CD4-positive, alpha-beta T cell (primary cell): Measurements from ENCODE around the gene RPUSD3. TPM values are rescaled to one million over a fixed set of nuclear protein-coding genes. Genes with fewer than 3 reads are reported as not detected.
"Not testable (repeated sequence)": the region's sequence is repeated elsewhere in the genome, so short reads cannot be mapped to it uniquely, and the experiment has no call there.

ENCODE experiments used
- ATAC-seq: fragments of 200-7000 bp; cut with Tn5 transposase; one replicate; pipeline ENCODE4 v1.10.0; 2022; ENCODE audit warnings: mild to moderate bottlenecking; ENCODE audit not compliant: poor library complexity
- CTCF ChIA-PET: fragments of 350-600 bp; sonication (Branson Sonifier 250); formaldehyde crosslinking; loops from one replicate; lab custom pipeline; 2021; ENCODE audit warnings: antibody characterized with exemption, inconsistent platforms; lab: Charles Lee
- POLR2A ChIA-PET: fragments of 350-600 bp; sonication (Branson Sonifier 250); formaldehyde crosslinking; loops from one replicate; lab custom pipeline; 2021; ENCODE audit warnings: antibody characterized with exemption, inconsistent platforms; lab: Charles Lee
- DNase-seq, 14 experiments: peaks; one replicate each; pipeline ENCODE4 v3.0.0-alpha.2; 2013 to 2020; ENCODE audit warnings: mixed read lengths in 2 of 14
- H3K27ac ChIP-seq, 2 donors: one replicate each; pipeline versions ENCODE4 v1.5.1 to v1.7.0; 2013; ENCODE audit warnings: low read length in 2 of 2, low read depth in 1 of 2, mild to moderate bottlenecking in 1 of 2
- H3K27me3 ChIP-seq, 2 experiments: 1 replicate in 1 of 2; 2 replicates in 1 of 2; pipeline versions ENCODE4 v1.6.1 to v1.7.0; 2013; ENCODE audit warnings: low read length in 2 of 2, control low read depth in 1 of 2, mild to moderate bottlenecking in 1 of 2, moderate library complexity in 1 of 2; ENCODE audit not compliant: insufficient read depth in 2 of 2, control insufficient read depth in 1 of 2
- H3K36me3 ChIP-seq: one replicate; pipeline ENCODE4 v1.6.1; 2013; ENCODE audit warnings: low read length, control low read depth; ENCODE audit not compliant: insufficient read depth
- H3K4me1 ChIP-seq: one replicate; pipeline ENCODE4 v1.6.1; 2013; ENCODE audit warnings: low read length, control low read depth; ENCODE audit not compliant: insufficient read depth
- H3K4me3 ChIP-seq: one replicate; pipeline ENCODE4 v1.5.1; 2013; ENCODE audit warnings: mild to moderate bottlenecking, low read length, moderate library complexity
- H3K9me3 ChIP-seq, 2 experiments: 1 replicate in 1 of 2; 2 replicates in 1 of 2; pipeline versions ENCODE4 v1.6.1 to v1.7.0; 2013; ENCODE audit warnings: low read length in 2 of 2, mild to moderate bottlenecking in 2 of 2, control low read depth in 1 of 2, moderate library complexity in 1 of 2; ENCODE audit not compliant: control insufficient read depth in 1 of 2, insufficient read depth in 1 of 2
- H3K27ac Mint-ChIP-seq: one replicate; pipeline ENCODE4 v1.8.0; 2020; ENCODE audit warnings: mixed read lengths
- H3K27me3 Mint-ChIP-seq: one replicate; pipeline ENCODE4 v1.8.0; 2021; ENCODE audit warnings: mixed read lengths
- H3K36me3 Mint-ChIP-seq: one replicate; pipeline ENCODE4 v1.8.0; 2021; ENCODE audit warnings: low read depth, mixed read lengths
- H3K4me1 Mint-ChIP-seq: one replicate; pipeline ENCODE4 v1.8.0; 2021; ENCODE audit warnings: low read depth, mixed read lengths
- H3K4me3 Mint-ChIP-seq: one replicate; pipeline ENCODE4 v1.8.0; 2020; ENCODE audit warnings: mild to moderate bottlenecking, mixed read lengths
- H3K9me3 Mint-ChIP-seq: one replicate; pipeline ENCODE4 v1.8.0; 2020; ENCODE audit warnings: mixed read lengths
- intact Hi-C, 2 experiments: fragments of 100-400 bp; cut with DNase I in 1 of 2; cut with micrococcal nuclease in 1 of 2; formaldehyde crosslinking; loops; one replicate each; pipeline versions ENCODE4 v1.15.1 to v1.9.0; 2023 to 2025; cut with DNase I, micrococcal nuclease
- total RNA-seq, 174 experiments: library from RNA in 2 of 174; stranded (reverse) in 2 of 174; gene quantifications; one replicate each; pipeline ENCODE4 v1.2.3 and lab custom pipeline; 2021 to 2026
- TF ChIP-seq, protein P1 (sequence below): fragments of 200-600 bp; IDR thresholded peaks from one replicate; pipeline ENCODE4 v1.8.0; 2022; ENCODE audit warnings: antibody characterized with exemption, mild to moderate bottlenecking

The RPUSD3 gene
- total RNA-seq, 2 experiments from 2014 or later = 7.9 to 8.1 TPM

GRCh38 chr3:9866639-9867038 lies 22.8 kb upstream of the RPUSD3 start:
- POLR2A ChIA-PET = no interaction called here
- intact Hi-C loops = no loop called here
- Mint-ChIP-seq H3K9me3 (no peaks in the 10 kb centered on the region), H3K4me1 (no peaks in the 10 kb centered on the region), H3K27ac (no peak overlapping the region), H3K36me3 (no peaks in the 10 kb centered on the region), H3K27me3 (peaks cover 8% of the 10 kb centered on the region), H3K4me3 (no peak overlapping the region)
- H3K27me3 ChIP-seq = peaks cover 9 to 16% of the 10 kb centered on the region in 2 experiments
- H3K27ac ChIP-seq = no peak overlapping the region
- CTCF ChIA-PET = no interaction called here
- H3K9me3 ChIP-seq = peaks cover 0 to 8% of the 10 kb centered on the region in 2 experiments
- no peak overlapping the region for H3K4me3 ChIP-seq
- H3K4me1 ChIP-seq = peaks cover 9% of the 10 kb centered on the region
- ATAC-seq = no peak
- no peak for DNase-seq
- H3K36me3 ChIP-seq = no peaks in the 10 kb centered on the region
- TF ChIP-seq, protein P1, sequence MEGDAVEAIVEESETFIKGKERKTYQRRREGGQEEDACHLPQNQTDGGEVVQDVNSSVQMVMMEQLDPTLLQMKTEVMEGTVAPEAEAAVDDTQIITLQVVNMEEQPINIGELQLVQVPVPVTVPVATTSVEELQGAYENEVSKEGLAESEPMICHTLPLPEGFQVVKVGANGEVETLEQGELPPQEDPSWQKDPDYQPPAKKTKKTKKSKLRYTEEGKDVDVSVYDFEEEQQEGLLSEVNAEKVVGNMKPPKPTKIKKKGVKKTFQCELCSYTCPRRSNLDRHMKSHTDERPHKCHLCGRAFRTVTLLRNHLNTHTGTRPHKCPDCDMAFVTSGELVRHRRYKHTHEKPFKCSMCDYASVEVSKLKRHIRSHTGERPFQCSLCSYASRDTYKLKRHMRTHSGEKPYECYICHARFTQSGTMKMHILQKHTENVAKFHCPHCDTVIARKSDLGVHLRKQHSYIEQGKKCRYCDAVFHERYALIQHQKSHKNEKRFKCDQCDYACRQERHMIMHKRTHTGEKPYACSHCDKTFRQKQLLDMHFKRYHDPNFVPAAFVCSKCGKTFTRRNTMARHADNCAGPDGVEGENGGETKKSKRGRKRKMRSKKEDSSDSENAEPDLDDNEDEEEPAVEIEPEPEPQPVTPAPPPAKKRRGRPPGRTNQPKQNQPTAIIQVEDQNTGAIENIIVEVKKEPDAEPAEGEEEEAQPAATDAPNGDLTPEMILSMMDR = no peak

DNA sequence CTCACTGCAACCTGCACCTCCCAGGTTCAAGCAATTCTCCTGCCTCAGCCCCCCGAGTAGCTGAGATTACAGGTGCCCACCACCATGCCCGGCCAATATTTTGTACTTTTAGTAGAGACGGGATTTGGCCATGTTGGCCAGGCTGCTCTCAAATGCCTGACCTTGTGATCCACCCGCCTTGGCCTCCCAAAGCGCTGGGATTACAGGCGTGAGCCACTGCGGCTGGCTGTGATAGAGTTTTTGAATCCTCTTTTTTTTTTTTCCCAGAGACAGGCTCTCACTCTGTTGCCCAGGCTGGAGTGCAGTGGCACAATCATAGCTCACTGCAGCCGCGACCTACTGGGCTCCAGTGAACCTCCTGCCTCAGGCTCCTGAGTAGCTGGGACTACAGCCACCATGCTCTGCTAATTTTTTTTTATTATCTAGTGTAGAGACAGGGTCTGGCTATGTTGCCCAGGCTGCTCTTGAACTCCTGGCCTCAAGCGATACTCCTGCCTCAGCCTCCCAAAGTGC lies 21.4 kb upstream of the RPUSD3 start:
- not testable (repeated sequence) for DNase-seq, H3K36me3 Mint-ChIP-seq

DNA sequence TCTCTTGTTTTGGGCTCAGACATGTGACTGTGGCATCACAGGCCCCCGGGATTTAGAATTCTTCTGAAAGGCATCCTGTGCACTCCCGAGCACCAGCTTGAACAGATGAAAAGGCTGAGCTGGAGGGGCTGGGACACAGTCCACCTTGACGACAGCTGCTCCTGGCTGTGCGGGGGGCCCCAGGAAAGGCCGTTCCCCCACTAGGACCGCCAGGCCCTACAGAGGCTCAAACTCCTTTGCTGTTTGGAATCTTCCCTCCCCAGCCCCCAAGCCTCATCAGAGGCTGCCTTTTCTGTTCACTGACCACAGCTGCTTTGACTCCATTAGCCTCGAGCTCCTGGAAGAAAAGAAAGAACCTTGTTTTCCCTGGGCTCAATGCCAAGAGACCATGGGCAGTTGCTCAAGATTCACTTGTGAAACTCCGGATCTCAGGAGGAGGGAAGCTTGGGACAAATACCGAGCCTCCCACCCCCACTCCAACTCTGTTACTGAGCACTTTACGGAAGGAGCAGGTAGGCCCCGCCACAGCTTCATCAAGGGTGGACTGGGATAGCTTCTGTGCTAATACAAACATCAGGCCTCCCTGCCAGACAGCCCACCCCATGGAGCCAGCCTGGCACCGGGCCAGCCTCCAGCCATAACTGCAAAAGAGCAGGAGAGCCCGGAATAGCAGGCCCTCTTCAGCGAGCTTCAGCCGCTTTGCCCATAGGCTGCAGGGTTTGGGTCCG lies 20.6 kb upstream of the RPUSD3 start:
- H3K4me3 Mint-ChIP-seq = no peak overlapping the region
- Histone ChIP-seq H3K4me3 (no peak overlapping the region), H3K36me3 (no peaks in the 10 kb centered on the region), H3K9me3 (peaks cover 0 to 8% of the 10 kb centered on the region in 2 experiments), H3K27me3 (peaks cover 11 to 17% of the 10 kb centered on the region in 2 experiments), H3K27ac (no peak overlapping the region), H3K4me1 (peaks cover 9% of the 10 kb centered on the region)
- H3K4me1 Mint-ChIP-seq = no peaks in the 10 kb centered on the region
- no peaks in the 10 kb centered on the region for H3K9me3 Mint-ChIP-seq
- ATAC-seq = no peak
- no peak for DNase-seq
- H3K36me3 Mint-ChIP-seq = no peaks in the 10 kb centered on the region
- CTCF ChIA-PET = no interaction called here
- POLR2A ChIA-PET = interaction anchor here (1.1 kb wide), 1 partner anchor 27 kb away, joined by 5 read pairs; the partner anchor contains the start of gene JAGN1
- no peak overlapping the region for H3K27ac Mint-ChIP-seq
- intact Hi-C loops = no loop called here
- H3K27me3 Mint-ChIP-seq = peaks cover 9% of the 10 kb centered on the region
- TF ChIP-seq, protein P1 = no peak

More for the DNA sequence above, 21.4 kb upstream of the RPUSD3 start:
- H3K4me1 ChIP-seq, ATAC-seq, H3K9me3 ChIP-seq, H3K4me3 ChIP-seq, H3K27ac ChIP-seq, H3K27me3 Mint-ChIP-seq, CTCF ChIA-PET, H3K27ac Mint-ChIP-seq, H3K36me3 ChIP-seq, H3K4me3 Mint-ChIP-seq, intact Hi-C loops, H3K9me3 Mint-ChIP-seq, H3K4me1 Mint-ChIP-seq: not testable (repeated sequence)
- H3K27me3 ChIP-seq = peaks cover 11 to 17% of the 10 kb centered on the region in 2 experiments
- POLR2A ChIA-PET = interaction anchor here (1.1 kb wide), 1 partner anchor 26 kb away, joined by 5 read pairs; the partner anchor contains the start of gene JAGN1
